Endothelial cell of umbilical vein (primary cell): Measurements from ENCODE around the gene MED6. TPM values are rescaled to one million over a fixed set of nuclear protein-coding genes. Genes with fewer than 3 reads are reported as not detected.

Source experiments
- BruUV-seq: library from RNA; stranded (reverse); fragments of 400-500 nt; replicated peaks from 2 replicates; lab custom pipeline; 2021; lab: Mats Ljungman, UMichigan
- CTCF ChIA-PET: fragments of 300-600, 350-600 bp; sonication (Branson Sonifier 250); formaldehyde crosslinking; loops from one replicate; lab custom pipeline; 2021; ENCODE audit warnings: antibody characterized with exemption, inconsistent platforms; lab: Charles Lee
- POLR2A ChIA-PET: fragments of 300-600, 350-600 bp; sonication (Branson Sonifier 250); formaldehyde crosslinking; loops from one replicate; lab custom pipeline; 2021; ENCODE audit warnings: antibody characterized with exemption, inconsistent platforms; lab: Charles Lee
- DNase-seq: peaks from one replicate; pipeline ENCODE4 v3.0.0-alpha.2; 2011; ENCODE audit warnings: low read depth, low spot score
- FAIRE-seq: peaks from 2 replicates; lab custom pipeline; 2011; peaks lifted over from hg19 to GRCh38; lab: Jason Lieb, UNC
- H2AFZ ChIP-seq: 2 replicates; pipeline ENCODE4 v1.6.0; 2012; ENCODE audit warnings: low read depth, low read length, control low read depth, inconsistent platforms
- H3K27ac ChIP-seq: 2 replicates; pipeline ENCODE4 v1.5.1; 2011; ENCODE audit warnings: low read depth, mild to moderate bottlenecking, control low read depth, low read length, moderate library complexity; ENCODE audit not compliant: insufficient read depth
- H3K27me3 ChIP-seq, 2 experiments: 2 replicates each; pipeline versions ENCODE4 v1.6.0 to v1.6.1; 2011; ENCODE audit warnings: low read length in 2 of 2, mixed read lengths in 1 of 2; ENCODE audit not compliant: control insufficient read depth in 2 of 2, insufficient read depth in 2 of 2
- H3K36me3 ChIP-seq, 2 experiments: 2 replicates in 1 of 2; 3 replicates in 1 of 2; pipeline ENCODE4 v1.5.1; 2011; ENCODE audit warnings: low read length in 2 of 2, mild to moderate bottlenecking in 1 of 2, moderate library complexity in 1 of 2; ENCODE audit not compliant: control insufficient read depth in 2 of 2, insufficient read depth in 2 of 2; ENCODE audit errors: extremely low read depth in 1 of 2
- H3K4me1 ChIP-seq: 3 replicates; pipeline ENCODE4 v1.5.1; 2011; ENCODE audit warnings: mild to moderate bottlenecking, low read length; ENCODE audit not compliant: control insufficient read depth, insufficient read depth; ENCODE audit errors: extremely low read depth
- H3K4me2 ChIP-seq: 2 replicates; pipeline ENCODE4 v1.6.1; 2011; ENCODE audit warnings: low read length, control low read depth, mixed read lengths; ENCODE audit not compliant: insufficient read depth
- H3K4me3 ChIP-seq, 3 experiments: fragments of 200-600 bp in 1 of 3; sonication (generic), shearing (Covaris generic) in 1 of 3; replicated peaks in 1 of 3; 2 replicates each; pipeline ENCODE4 v1.5.1; 2011 to 2016; ENCODE audit warnings: control low read depth in 3 of 3, low read length in 3 of 3, mild to moderate bottlenecking in 2 of 3, inconsistent platforms in 1 of 3, low read depth in 1 of 3, moderate library complexity in 1 of 3; ENCODE audit not compliant: insufficient read depth in 1 of 3
- H3K79me2 ChIP-seq: 2 replicates; pipeline ENCODE4 v1.6.0; 2012; ENCODE audit warnings: low read length, inconsistent platforms; ENCODE audit not compliant: control insufficient read depth, insufficient read depth
- H3K9ac ChIP-seq: replicated peaks from 2 replicates; pipeline ENCODE3; 2011; ENCODE audit warnings: low read length, control low read depth; ENCODE audit not compliant: insufficient read depth; ENCODE audit errors: extremely low read depth
- H3K9me1 ChIP-seq: replicated peaks from 3 replicates; pipeline ENCODE4 v1.6.0; 2011; ENCODE audit warnings: mild to moderate bottlenecking, low read length; ENCODE audit not compliant: control insufficient read depth, insufficient read depth; ENCODE audit errors: extremely low read depth
- H3K9me3 ChIP-seq: replicated peaks from 2 replicates; pipeline ENCODE4 v1.5.1; 2012; ENCODE audit warnings: low read length, inconsistent platforms; ENCODE audit not compliant: control insufficient read depth, insufficient read depth
- H4K20me1 ChIP-seq: replicated peaks from 2 replicates; pipeline ENCODE3; 2011; ENCODE audit warnings: mild to moderate bottlenecking, low read length; ENCODE audit not compliant: control insufficient read depth, insufficient read depth; ENCODE audit errors: extremely low read depth
- EZH2 ChIP-seq: IDR thresholded peaks from 2 replicates; pipeline ENCODE4 v1.6.1; 2012; ENCODE audit warnings: borderline replicate concordance, low read depth, mild to moderate bottlenecking, moderate library complexity, low read length, inconsistent platforms; ENCODE audit not compliant: severe bottlenecking
- FOS ChIP-seq: IDR thresholded peaks from 2 replicates; pipeline ENCODE4 v1.6.1; 2011; ENCODE audit warnings: mild to moderate bottlenecking, low read length, moderate library complexity, borderline replicate concordance; ENCODE audit not compliant: insufficient read depth
- GATA2 ChIP-seq: IDR thresholded peaks from 2 replicates; pipeline ENCODE4 v1.7.0; 2011; ENCODE audit warnings: low read depth, mild to moderate bottlenecking, moderate library complexity, mixed read lengths, low read length; ENCODE audit not compliant: insufficient read length, insufficient read depth
- JUN ChIP-seq: IDR thresholded peaks from 2 replicates; pipeline ENCODE4 v1.6.1; 2011; ENCODE audit warnings: borderline replicate concordance, low read depth; ENCODE audit not compliant: insufficient read length, insufficient read depth
- MYC ChIP-seq: IDR thresholded peaks from one replicate; pipeline ENCODE4 v1.6.1; 2011; ENCODE audit warnings: mild to moderate bottlenecking, low read depth, low read length
- POLR2A ChIP-seq: IDR thresholded peaks from 2 replicates; pipeline ENCODE4 v1.6.1; 2012; ENCODE audit warnings: low read depth, mild to moderate bottlenecking, control low read depth, low read length
- POLR2AphosphoS5 ChIP-seq: IDR thresholded peaks from 2 replicates; pipeline ENCODE4 v1.6.1; 2012; ENCODE audit warnings: low read depth, mild to moderate bottlenecking, control low read depth, low read length, moderate library complexity; ENCODE audit not compliant: insufficient read depth
- dilution Hi-C: fragments of 300-500 bp; cut with MboI; formaldehyde crosslinking; loops from one replicate; pipeline ENCODE4 v1.15.0; 2019; ENCODE audit warnings: low sequenced_read_pairs; ENCODE audit not compliant: extremely low pct_ligation_motif_present
- intact Hi-C: fragments of 100-400 bp; cut with micrococcal nuclease; formaldehyde crosslinking; loops from one replicate; pipeline ENCODE4 v1.10.0; 2022
- polyA plus RNA-seq, 4 experiments: library from polyadenylated mRNA; depleted of rRNA in 3 of 4; stranded (reverse) in 3 of 4; unstranded in 1 of 4; fragments of >200 nt; gene quantifications; 2 replicates each; pipeline versions ENCODE4 v1.2.1 to v1.2.3, GENCODE V29; 2011 to 2012; ENCODE audit warnings: missing spikeins in 1 of 4
- small RNA-seq: library from RNA; depleted of rRNA; stranded (forward); fragments of <200 nt; gene quantifications from one replicate; pipeline ENCODE3, GENCODE V24; 2012; ENCODE audit warnings: low replicate concordance, low read depth; ENCODE audit not compliant: insufficient read depth, insufficient read length
- total RNA-seq: library from RNA; stranded (reverse); gene quantifications from 2 replicates; pipeline ENCODE4 v1.2.3, GENCODE V29; 2021
- TF ChIP-seq, protein P1 (sequence below): IDR thresholded peaks from 2 replicates; pipeline ENCODE4 v1.6.1; 2011; ENCODE audit not compliant: insufficient read depth, insufficient read length
- TF ChIP-seq, protein P2 (sequence below), 2 donors: IDR thresholded peaks; 1 replicate in 1 of 2; 2 replicates in 1 of 2; pipeline ENCODE4 v1.5.1; 2011; ENCODE audit warnings: low read length in 2 of 2, mild to moderate bottlenecking in 2 of 2, moderate library complexity in 2 of 2, control low read depth in 1 of 2, inconsistent platforms in 1 of 2, low read depth in 1 of 2; ENCODE audit not compliant: insufficient read depth in 1 of 2; ENCODE audit errors: extremely low read depth in 1 of 2

The MED6 gene
- total and polyA plus RNA-seq, 2 donors (not counting 3 experiments of a cell fraction or from before 2014, with no cell fraction given), result 22.8 to 41.5 TPM

DNA sequence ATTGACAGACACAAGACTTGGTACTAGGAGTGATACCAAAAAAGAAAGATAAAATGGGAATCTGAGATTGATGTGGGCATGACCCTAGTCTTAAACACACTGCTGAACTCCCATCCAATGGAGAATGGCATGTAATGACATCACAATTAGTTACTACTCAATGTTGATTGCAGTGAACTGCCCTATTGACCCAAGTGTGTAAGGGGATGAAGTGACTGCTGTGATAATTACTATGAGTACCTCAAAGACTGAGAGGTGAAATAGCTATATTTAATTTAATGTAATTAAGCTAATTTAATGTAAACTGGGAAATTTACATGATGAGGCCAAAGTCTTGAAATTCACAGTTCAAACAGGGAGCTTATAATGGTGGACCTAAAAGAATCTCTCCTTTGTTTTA, 65.6 kb downstream of the MED6 start, which contains the start of gene ADAM20:
ADAM20 (minus strand) TSS at position 101 of the 400 bp plus-strand sequence. CDS start 10,247 bp downstream, outside the sequence.
- TF ChIP-seq, protein P1, sequence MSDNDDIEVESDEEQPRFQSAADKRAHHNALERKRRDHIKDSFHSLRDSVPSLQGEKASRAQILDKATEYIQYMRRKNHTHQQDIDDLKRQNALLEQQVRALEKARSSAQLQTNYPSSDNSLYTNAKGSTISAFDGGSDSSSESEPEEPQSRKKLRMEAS, result no peak
- TF ChIP-seq MYC (no peak), EZH2 (no peak), GATA2 (no peak), FOS (no peak), POLR2A (no peak), POLR2AphosphoS5 (no peak), JUN (no peak)
- TF ChIP-seq, protein P2, sequence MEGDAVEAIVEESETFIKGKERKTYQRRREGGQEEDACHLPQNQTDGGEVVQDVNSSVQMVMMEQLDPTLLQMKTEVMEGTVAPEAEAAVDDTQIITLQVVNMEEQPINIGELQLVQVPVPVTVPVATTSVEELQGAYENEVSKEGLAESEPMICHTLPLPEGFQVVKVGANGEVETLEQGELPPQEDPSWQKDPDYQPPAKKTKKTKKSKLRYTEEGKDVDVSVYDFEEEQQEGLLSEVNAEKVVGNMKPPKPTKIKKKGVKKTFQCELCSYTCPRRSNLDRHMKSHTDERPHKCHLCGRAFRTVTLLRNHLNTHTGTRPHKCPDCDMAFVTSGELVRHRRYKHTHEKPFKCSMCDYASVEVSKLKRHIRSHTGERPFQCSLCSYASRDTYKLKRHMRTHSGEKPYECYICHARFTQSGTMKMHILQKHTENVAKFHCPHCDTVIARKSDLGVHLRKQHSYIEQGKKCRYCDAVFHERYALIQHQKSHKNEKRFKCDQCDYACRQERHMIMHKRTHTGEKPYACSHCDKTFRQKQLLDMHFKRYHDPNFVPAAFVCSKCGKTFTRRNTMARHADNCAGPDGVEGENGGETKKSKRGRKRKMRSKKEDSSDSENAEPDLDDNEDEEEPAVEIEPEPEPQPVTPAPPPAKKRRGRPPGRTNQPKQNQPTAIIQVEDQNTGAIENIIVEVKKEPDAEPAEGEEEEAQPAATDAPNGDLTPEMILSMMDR (IDR thresholded peaks at IDR 0.05; ENCODE audit: extremely low read depth in 1 of 2, insufficient read depth in 1 of 2, low read depth in 1 of 2, low read length in 2 of 2), result no peak
- no peak for DNase-seq
- dilution Hi-C loops, result no loop called here
- H3K4me2 ChIP-seq, result no peak within 1 kb of the TSS
- no peaks in the 10 kb centered on the region for H3K36me3 ChIP-seq
- no peaks in the 10 kb centered on the region for H4K20me1 ChIP-seq
- POLR2A ChIA-PET, result no interaction called here
- no peaks in the 10 kb centered on the region for H3K9me3 ChIP-seq
- intact Hi-C loops, result no loop called here
- BruUV-seq, result no TSS peak
- no peaks in the 10 kb centered on the region for H3K27me3 ChIP-seq
- no peaks in the 10 kb centered on the region for H3K4me1 ChIP-seq
- no peaks in the 10 kb centered on the region for H3K79me2 ChIP-seq
- no peak within 1 kb of the TSS for H2AFZ ChIP-seq
- no peak within 1 kb of the TSS for H3K9ac ChIP-seq
- H3K4me3 ChIP-seq, result no peak within 1 kb of the TSS
- CTCF ChIA-PET, result no interaction called here
- no peaks in the 10 kb centered on the region for H3K9me1 ChIP-seq
- H3K27ac ChIP-seq, result no peak within 1 kb of the TSS
- FAIRE-seq, result no peak

Small RNA genes lying within 50 kb of the gene (small RNA-seq; reads per million reads assigned to genes)
- gene RN7SL77P, result not detected

Other genes starting within 250 kb of the MED6 start
- gene COX16, start 241.0 kb downstream of the MED6 start, total RNA-seq, result 42.4 and 49.9 TPM in 2 replicates
- gene COX16, start 241.0 kb downstream of the MED6 start, polyA plus RNA-seq, result 8.8 and 13.3 TPM in 2 replicates
- 26.9 and 27.7 TPM in 2 replicates for gene SYNJ2BP, start 183.6 kb downstream of the MED6 start, total RNA-seq
- gene SYNJ2BP, start 183.6 kb downstream of the MED6 start, polyA plus RNA-seq, result 7.5 and 13.1 TPM in 2 replicates
- gene ADAM21, start 148.5 kb downstream of the MED6 start, total RNA-seq, result not detected in 2 replicates
- gene ADAM21, start 148.5 kb downstream of the MED6 start, polyA plus RNA-seq, result 0.05 and 0.06 TPM in 2 replicates
- 0.44 and 0.66 TPM in 2 replicates for gene ADAM20, start 65.7 kb downstream of the MED6 start, total RNA-seq
- gene ADAM20, start 65.7 kb downstream of the MED6 start, polyA plus RNA-seq, result 0.06 and 0.10 TPM in 2 replicates
- 0.09 TPM in 1 of 2 replicates, not detected in the other for gene TTC9, start 41.3 kb upstream of the MED6 start, total RNA-seq
- gene TTC9, start 41.3 kb upstream of the MED6 start, polyA plus RNA-seq, result 0.06 TPM in 2 replicates
- 0.05 and 0.11 TPM in 2 replicates for gene MAP3K9, start 208.9 kb upstream of the MED6 start, total RNA-seq
- 0.06 and 0.08 TPM in 2 replicates for gene MAP3K9, start 208.9 kb upstream of the MED6 start, polyA plus RNA-seq